Activated CD4-positive, alpha-beta T cell treated with anti-CD3 and anti-CD28 coated beads, Interleukin-10, Interleukin-2, amounts not matched to agents 100 ng/mL and 50 ng/mL, durations not matched to agents 16 hours and 8 hours (primary cell): ENCODE results near the gene NEMP1.
"Not testable (repeated sequence)": the region's sequence is repeated elsewhere in the genome, so short reads cannot be mapped to it uniquely, and the experiment has no call there.

Experiments
- DNase-seq: peaks from one replicate; pipeline ENCODE4 v3.0.0-alpha.2; 2020

The NEMP1 gene

DNA sequence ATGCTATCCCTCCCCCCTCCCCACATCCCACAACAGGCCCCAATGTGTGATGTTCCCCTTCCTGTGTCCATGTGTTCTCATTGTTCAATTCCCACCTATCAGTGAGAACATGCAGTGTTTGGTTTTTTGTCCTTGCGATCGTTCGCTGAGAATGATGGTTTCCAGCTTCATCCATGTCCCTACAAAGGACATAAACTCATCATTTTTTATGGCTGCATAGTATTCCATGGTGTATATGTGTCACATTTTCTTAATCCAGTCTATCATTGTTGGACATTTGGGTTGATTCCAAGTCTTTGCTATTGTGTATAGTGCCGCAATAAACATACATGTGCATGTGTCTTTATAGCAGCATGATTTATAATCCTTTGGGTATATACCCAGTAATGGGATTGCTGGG is 25.4 kb downstream of the NEMP1 start:
- DNase-seq = not testable (repeated sequence)

DNA sequence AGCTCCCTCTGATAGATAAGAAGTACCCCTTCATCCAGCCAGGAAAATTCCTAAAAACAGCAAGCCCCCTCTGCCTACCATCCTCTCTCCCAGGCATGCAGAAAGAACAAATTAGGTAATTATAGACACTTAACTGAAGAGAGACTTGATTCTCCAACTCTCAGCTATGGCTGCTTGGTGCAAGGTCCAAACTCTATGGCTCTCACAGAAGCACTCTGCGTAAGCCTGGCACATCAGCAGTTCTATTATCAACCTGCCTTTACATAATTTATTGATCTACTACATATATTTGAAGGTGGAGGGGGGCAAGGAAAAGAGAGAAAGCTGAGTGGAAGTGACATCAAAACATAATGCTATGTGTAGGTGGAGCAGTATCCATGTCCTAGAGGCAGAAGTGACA is 27.6 kb downstream of the NEMP1 start:
- no peak for DNase-seq

DNA sequence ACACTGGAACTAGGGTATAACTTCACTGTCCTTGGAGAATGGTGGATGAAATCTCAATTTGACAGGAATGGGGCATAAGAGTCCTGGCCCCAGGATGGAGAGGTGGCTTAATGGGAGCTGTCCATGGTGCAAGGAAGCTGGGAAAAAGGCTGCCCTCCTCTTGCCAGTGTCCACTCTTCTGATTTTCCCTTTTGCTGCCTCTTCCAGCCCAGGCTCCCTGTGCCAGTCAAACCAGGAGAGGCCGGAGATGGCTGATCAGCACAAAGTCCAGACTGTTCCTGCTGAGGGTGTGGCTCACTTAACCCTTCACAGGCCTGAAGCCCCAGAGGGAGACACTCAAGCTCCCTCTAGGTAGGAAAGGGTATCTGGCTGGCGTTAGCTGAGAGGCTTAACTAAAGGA is 28.7 kb downstream of the NEMP1 start, which contains the start of gene MYO1A:
TSS of gene MYO1A (minus strand) at position 240 of the 400 bp plus-strand sequence. CDS start 1,806 bp downstream, outside the sequence.
- DNase-seq = no peak

DNA sequence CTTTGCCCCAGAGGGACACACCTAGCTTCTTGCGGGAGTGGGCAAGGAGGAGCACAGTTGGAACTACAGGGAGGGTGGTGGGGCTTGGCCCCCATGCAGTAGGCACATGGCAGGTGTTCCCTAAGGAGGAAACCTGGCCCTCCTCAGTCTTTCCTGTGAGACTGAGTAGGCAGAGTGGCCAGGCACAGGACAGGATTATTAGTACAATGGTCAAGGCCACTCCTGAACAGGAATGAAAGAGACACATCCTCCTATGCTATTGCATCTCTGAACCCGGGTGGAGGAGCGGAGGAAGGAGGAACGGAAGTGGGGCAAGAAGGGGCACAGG is 29.5 kb downstream of the NEMP1 start:
- no peak for DNase-seq

DNA sequence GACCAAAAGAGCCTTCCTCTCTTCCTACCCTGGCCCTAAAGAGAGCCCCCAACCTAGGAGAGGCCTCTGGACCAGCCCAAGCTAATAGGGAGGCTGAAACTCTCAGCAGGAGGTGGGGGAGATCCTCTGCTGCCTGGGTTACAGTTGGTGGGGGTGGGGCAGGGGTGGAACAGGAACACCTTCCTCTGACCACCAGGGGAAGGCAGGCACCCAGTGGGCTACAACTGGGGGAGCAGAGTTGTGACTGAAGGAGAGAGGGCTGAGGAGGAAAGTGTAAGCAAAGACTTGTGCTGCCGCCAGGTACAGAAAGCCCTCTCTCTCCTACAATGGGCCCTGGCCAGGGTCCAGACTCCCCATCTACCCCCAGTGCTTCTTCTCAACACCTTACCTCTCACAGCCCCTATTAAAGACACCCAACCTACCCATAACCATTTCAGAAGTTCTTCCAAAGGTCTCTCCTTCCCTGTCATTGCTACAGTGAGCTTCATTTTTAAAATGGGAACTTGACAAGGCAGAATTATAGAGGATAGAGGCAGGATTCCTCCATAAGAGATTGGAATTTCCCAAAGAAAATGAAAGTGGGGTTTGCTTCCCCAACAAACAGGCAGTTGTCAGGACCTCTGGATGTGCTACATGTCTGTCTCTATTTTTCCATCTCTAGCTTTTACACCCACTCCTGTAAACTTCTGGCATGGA is 30.0 kb downstream of the NEMP1 start:
- no peak for DNase-seq

DNA sequence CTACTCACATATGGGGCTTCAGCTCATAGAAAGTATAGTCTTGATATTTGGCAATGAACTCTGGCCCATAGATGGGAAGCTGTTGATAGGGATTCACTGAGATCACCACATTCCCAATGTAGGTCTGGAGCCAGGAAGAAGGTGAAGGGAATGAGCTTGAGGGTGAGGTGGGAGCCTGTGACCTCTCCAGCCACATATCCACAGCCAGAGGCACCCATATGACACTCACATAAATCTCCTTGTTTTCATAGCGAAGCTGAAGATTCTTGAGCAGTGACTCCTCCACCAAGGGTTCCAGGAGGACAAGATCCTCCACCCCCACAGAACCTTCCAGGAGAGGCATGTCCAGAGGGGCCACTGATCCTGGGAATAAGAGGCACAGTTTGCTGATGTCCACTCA is 30.6 kb downstream of the NEMP1 start:
- DNase-seq = no peak

DNA sequence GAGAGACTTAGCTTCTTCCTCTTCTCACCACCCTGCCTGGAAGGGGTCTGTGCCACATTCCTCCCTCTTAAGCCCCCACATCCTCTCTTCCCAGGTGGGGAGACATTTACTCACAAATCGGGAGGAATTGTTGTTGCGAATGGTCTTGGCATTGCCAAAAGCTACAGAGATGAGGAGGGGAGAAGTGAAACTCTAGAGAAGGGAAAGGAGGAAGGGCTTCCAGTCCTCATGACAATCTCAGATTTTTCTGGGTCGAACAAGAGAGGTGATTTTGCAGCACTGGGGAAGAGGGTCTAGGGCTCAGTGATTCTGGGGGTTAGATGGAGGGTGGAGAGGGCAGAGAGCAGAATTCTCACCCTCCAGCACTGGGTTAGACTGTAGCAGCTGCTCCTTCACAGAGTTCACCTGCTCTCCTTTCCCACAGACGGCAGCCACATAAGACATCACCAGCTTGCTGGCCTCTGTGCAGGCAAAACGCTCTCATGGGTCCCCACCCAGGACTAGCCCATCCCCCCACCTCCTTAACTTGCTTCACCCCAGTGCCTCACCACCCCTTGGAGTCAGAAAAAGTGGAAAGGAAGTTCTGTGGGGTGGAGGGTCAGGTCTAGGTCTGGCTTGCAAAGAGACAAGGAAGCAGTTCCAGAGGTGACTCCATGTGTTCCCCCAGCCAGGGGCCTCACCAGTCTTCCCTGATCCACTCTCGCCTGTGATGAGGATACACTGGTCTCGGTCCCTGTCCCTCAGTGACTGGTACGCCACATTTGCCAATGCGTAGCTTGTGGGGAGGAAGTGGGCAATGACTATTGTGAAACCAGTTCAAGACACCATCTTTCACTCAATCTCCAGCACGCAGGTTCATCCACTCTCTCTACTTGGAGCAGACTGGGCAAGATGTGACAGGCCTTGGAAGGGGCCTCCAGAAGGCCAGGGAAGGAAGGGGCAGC is 31.4 kb downstream of the NEMP1 start:
- DNase-seq = peak; percentile 79

DNA sequence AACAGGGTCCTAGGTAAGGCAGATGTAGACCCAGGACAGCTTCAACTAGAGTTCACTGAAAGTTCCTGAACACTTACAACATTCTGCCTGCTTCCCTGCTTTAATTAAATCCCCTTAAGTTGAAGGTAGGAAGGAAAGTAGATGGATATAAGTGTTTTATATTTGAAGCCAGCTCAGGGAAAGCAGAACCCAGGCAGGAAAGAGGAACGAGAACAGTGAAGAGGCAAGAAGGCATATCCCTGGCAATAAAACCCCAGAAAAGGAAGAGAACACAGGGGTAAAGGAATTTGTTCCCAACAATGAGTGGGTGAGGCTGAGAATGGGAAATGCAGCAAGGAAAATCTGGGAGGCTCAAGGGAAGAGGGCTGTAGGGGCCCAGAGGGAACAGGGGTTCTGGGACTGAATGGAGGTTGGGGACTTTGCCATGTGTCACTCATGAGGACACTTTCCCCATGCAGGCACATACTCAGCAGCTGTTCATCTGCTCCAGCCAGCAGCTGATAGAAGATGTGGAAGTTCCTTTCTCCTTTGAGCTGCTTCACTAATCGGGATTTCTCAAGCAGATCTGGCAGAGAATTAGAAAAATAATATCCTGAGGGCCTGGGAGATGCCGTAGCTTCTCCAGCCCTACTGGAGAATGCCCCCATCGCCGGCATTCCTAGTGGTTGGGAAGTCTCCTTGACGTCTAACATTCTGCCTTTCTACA is 32.4 kb downstream of the NEMP1 start:
- no peak for DNase-seq

DNA sequence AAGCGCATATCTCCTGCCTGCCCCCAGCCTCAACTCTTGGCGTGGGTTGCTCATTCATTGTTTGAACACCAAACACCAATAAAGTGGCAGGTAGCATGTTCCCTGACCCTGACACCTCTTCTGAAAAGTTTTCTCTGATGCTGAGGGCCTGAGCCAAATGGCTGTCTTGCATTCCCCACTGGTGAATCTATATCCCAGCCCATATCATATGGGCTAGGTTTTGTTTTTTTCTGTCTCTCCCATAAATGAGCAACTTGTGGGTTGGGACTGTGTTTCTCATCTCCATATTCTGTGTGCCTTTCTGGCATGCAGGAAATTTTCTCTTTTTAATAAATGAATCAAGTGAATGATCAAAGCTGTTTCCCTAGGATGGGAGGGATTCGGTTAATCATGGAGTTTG is 33.7 kb downstream of the NEMP1 start:
- DNase-seq = no peak

DNA sequence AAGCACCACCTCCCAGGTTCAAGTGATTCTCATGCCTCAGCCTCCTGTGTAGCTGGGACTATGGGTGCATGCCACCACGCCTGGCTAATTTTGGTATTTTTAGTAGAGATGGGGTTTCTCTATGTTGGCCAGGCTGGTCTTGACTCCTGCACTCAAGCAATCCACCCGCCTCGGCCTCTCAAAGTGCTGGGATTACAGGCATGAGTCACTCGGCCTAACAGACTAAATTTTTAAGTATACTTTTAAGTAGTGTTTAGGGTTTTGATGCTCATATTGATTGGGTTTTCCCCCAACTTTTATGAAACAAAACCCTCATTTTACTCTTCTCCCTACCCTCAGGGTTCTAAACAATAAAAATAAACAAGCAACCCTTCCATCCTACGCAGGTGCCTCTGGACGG is 34.1 kb downstream of the NEMP1 start:
- no peak for DNase-seq

DNA sequence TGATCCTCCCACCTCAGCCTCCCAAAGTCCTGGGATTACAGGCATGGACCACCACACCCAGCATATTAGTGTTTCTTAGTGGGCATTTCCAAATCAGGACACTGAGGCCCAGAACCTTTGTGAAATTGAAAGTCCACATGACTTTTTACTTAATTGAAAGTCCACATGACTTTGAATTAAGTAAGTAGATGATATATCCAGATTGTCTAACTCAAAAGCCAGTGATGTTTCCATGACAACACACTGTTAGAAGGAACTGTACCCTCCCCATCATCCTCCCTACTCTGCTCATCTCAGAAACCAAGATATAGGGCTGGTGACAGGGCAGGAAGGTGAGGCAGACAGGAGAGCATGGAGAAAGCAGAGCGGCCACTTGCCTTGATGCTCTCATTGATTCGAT is 35.9 kb downstream of the NEMP1 start:
- DNase-seq = no peak

DNA sequence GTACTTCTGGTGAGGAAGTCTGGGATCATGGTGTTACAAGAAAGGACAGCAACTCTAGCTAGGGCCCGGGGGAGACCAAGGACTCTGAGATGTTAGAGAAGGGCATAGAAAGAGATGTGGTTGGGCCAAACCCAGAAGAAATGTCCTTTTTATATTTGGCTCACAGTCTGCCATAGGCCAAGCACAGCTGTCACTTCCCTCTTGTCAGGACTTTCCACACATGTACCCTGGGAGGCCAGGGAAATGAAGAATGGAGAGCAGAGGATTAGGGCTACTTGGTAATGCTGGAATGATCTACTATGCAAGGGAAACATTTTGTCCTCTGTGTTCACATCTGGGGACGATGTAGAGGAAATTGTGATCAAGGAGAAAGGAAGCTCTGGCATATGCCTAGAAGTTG is 37.8 kb downstream of the NEMP1 start:
- no peak for DNase-seq

DNA sequence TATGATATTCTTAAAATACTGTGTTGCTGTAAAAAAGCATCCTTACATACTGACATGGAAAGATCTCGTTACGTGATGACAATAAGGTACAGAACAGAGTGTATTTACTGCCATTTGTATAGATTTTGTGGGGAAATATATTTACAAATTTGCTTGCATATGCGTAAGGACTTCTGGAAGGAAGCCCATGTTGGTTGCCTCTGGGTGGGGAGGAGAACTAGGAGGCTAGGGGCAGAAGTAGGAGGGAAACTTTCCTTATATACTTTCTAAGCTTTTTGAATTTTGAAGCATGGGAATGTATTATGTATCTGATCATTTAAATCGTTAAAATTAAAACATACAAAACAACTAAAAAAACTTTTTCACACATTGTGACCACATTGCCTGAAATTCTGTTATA is 38.4 kb downstream of the NEMP1 start:
- no peak for DNase-seq

DNA sequence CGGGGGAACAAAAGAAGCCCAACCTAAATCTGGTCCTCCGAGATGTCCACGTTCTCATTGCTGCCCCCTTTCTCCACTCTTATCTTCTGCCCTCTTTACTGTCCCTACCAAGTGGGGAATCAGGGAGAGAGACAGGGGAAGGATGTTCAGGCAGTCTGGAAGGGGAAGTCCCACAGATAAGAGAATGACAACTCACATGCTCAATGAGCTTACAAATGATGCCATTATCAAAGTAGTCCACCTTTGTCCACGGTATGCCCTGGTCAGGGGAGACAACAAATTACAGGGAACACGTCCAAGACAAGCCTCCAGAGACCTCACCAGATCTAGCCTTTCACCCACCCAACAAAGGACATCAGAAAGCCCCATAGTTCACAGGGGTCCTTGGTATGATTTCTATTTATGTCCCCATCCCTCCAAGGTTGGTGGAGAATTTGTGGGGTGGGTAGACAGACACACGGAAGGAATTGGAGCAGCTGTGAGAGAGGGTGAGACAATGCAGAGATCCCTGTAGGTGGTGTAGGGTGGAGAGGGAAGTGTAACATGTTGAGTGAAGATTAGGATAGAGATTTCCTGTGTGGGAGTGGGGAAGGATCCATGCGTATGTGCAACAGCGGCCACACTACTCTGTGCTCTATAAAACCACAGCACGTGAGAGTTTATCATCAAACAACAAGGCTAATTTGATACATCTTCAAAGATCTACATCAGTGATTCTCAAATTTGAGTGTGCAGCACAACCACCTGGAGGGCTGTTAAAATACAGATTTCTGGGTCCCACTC is 39.4 kb downstream of the NEMP1 start:
- DNase-seq = no peak

DNA sequence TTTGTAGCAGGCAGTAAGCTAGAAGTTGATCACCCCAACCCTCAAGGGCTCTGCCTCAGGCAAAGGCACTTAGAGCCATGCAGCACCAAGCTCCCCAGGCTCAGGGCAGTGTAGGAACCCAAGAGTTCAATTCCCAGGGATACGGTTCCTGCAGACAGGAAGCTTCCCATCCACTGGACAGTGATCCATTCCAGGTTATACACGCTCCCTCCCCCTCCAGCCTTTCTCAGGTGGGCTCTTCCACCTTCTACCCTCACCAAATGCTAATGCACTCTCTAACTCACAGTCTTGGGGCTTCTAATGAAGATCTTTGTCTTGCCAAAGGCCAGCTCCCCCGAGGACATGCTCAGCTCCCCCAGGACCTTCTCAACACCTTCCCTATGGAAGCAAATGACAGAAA is 41.3 kb downstream of the NEMP1 start:
- no peak for DNase-seq

DNA sequence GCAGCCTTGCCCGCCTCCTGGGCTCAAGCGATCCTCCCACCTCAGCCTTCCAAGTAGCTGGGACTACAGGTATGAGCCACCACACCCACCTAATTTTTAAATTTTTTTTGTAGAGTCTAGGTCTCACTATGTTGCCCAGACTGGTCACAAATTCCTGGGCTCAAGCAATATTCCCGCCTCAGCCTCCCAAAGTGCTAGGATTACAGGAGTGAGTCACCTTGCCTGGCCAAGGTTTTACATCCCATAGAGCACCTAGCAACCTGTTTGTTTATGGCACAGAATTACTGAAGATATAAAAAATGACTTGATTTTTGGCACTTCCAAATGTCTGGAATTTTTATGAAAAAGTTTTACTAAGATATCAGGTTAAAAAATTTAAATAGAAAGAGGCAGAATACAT is 45.2 kb downstream of the NEMP1 start:
- no peak for DNase-seq

DNA sequence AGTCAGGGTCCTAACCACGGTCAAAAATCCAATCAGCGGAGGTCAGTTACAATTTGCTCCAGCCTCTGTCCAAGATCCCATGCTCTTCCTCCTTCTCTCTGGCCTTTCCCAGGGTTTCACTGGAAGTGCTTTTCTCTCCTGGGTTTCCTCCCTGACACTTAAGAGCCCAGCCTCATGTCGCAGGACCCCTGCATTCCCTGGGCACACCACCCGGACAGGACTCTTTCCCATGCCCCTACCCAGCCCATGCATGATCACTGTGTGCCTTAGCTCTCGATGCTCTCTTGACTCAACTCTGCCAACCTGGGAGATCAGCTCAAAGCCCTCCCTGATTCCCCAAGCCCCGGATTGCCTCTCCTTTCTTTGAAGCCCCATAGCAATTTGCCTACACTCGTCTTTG is 46.8 kb downstream of the NEMP1 start:
- no peak for DNase-seq

DNA sequence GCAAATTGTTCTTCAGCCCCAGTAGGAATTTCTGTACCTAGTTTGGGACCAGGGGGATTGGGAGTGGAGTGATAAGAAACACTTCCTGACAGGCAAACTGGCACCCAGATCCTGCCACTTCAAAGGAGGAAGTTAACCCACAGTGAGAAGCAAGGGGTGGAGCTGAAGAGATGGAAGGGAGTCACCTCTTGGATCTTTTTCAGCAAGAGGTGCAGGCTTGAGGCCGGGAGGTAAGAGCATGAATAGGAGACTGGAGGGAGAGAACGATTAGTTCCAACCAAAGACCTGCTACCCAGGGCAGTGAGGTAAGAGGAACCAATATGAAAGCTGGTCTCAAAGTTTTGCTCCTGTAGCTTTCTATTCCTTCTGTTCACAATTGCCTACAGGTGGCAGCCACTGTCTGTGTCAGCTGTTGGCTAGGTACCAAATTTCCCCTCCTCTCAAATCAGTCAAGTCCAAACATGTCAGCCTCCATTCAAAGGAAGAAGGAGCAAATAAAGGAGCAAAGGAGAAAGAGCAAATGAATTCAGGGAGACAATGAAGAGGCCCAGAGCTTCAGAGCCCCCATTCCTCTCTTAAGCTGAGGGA is 47.4 kb downstream of the NEMP1 start:
- DNase-seq = no peak

DNA sequence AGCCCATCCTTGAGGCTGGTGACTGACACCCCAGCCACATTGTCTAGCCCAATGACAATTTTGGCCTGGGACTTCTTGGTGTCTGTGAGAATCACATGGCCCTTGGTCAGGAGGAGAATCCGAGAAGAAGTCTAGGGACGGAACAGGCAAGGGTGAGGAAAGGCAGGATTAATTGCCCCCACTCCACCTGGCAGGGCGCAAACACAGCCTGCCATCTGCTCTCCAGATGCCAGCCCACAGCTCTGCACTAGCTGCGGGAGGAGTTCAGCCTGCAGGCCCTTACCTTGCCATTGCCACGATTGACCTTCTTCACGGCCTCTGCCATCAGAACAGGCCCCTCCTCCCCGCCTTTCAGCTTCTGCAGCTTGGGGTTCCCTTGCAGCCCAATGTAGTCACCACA is 49.1 kb downstream of the NEMP1 start:
- DNase-seq = no peak

DNA sequence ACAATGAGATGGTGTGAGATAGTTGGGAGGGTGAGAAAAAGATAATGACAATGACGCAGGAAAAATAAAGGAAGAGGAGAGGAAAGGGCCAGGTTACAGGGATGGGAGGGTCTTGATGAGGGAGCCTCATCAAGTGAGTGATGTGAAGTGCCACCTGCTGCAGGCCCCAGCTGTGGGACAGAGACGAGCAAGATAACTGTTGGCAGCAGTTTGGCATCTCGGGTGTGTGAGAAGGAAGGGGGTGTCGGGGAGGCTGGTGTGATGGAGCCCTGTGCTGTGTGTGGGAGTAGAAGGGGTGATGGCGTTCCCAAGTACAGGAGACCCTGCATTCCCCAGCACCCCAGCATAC is 50.8 kb downstream of the NEMP1 start:
- DNase-seq = no peak

DNA sequence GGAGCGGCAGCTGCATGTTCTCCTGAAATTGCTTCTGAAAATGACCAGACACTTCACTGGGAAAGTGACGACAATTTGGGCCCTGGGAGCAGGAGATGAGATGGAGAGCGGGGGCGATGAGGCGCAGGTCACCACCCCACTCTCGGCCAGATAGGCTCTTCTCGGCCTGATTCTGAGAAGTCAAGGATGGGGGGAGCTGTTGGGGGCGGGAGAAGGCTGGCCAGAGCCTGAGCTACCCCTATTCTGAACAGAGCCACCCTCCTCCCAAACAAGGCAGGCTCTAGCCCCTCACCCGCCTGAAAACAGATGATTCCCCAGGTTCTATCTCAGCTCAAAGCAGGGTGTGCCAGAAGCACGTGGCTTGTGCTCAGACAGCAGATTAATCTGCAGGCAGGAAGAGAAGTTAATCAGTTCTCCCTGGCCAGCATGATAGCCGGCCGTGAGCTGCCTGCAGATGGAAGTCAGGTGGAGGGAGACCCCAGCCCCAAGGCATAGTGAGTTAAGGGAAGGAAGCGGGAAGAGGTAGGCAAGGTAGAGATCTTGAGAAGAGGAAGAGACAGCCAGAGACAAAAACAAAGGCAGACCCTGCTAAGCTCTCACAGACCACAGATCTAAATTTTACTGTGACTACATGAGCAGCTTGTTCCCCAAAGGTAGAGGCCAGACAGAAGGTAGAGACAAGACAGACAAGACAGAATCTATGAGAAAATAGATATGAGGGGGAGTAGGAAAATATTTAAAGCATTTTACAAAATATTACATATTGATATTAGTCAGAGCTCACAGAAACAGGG is 51.4 kb downstream of the NEMP1 start:
- no peak for DNase-seq

DNA sequence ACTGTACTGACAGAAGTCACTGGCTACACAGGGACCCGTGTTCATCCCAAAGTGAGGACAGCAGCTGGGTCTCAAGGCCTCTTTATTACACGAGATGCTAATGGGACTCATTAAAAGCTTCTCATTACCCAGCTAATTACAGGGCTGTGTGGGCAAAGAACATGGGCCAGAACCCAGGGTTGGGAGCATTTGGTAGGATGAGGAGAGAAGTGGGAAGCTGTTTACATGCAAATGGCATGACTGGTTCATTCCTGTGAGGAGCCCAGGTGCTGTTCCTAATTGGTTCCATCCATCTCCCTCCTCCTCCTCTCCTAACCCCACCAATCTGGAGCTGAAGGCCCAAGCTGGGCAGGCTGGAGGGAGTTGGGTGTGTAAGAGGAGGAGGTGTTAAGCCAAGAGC is 53.4 kb downstream of the NEMP1 start:
- no peak for DNase-seq
